EL (cell line): Measurements from ENCODE around the gene HSD17B4.
"Not testable (repeated sequence)": the region's sequence is repeated elsewhere in the genome, so short reads cannot be mapped to it uniquely, and the experiment has no call there.

Experiments
- DNase-seq: peaks from one replicate; pipeline ENCODE4 v3.0.0-alpha.2; 2016

Gene HSD17B4

GRCh38 chr5:119435436-119436132 is 16.7 kb upstream of the HSD17B4 start:
- peak; percentile 50 for DNase-seq

DNA sequence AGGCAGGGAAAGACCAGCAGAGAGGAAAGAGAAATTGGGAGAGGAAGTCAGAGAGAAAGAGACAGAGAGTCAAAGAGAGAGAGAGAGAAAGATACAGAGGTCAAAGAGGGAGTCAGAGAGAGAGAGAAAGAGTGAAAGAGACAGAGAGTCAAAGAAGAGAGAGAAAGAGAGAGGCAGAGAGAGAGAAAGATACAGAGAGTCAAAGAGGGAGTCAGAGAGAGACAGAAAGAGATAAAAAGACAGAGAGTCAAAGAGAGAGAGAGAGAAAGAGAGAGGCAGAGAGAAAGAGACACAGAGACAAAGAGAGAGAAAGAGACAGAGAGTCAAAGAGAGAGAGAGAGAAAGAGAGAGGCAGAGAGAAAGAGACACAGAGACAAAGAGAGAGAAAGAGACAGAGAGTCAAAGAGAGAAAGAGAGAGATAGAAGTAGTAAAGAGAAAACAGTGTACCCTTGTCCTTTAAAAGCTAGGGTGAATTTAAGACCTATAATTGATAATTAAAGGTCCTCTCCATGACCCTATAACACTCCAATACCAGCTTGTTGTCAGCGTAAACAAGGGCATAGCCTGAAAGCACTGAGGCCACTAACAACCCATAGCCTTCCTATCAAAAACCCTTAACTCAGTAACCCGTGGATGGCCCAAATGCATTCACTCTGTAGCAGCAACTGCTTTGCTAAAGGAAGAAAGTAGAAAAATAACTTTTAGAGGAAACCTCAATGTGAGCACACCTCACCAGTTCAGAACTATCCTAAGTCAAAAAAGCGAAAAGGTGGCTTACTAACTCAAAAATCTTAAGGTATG is 14.3 kb upstream of the HSD17B4 start:
- not testable (repeated sequence) for DNase-seq

DNA sequence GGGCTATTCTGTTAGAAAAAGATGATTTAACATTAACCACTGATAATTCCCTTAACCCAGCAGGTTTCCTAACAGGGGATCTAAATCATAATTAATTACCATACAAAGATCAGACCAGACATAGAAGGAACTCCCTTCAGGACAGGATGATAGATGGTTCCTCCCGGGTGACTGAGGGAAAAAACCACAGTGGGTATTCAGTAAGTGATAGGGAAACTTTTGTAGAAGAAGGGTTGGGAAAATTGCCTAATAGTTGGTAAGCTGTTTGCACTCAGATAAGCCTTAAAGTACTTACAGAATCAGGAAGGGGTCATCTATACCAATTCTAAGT is 13.7 kb upstream of the HSD17B4 start:
- not testable (repeated sequence) for DNase-seq

DNA sequence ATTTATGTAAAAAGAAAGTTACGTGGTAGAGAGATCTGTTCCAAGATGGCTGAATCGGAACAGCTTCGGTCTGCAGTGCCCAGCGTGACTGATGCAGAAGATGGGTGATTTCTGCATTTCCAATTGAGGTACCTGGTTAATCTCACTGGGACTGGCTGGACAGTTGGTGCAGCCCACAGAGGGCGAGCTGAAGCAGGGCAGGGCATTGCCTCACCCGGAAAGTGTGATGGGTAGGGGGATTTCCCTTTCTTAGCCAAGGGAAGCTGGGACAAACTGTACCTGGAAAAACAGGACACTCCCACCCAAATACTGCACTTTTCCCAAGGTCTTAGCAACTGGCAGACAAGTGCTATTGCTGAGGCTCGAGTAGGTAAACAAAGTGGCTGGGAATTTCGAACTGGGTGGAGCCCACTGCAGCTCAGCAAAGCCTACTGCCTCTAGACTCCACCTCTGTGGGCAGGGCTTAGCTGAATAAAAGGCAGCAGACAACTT is 13.1 kb upstream of the HSD17B4 start:
- DNase-seq: no peak

GRCh38 chr5:119439632-119440031 is 12.7 kb upstream of the HSD17B4 start:
- DNase-seq: not testable (repeated sequence)

DNA sequence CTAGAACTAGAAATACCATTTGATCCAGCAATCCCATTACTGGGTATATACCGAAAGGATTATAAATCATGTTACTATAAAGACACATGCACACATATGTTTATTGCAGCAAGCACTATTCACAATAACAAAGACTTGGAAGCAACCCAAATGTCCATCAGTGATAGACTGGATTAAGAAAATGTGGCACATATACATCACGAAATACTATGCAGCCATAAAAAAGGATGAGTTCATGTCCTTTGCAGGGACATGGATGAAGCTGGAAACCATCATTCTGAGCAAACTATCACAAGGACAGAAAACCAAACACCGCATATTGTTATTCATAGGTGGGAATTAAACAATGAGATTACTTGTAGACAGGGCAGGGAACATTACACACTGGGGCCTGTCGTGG is 7.7 kb upstream of the HSD17B4 start:
- DNase-seq: not testable (repeated sequence)

GRCh38 chr5:119445544-119445943 is 6.8 kb upstream of the HSD17B4 start:
- no peak for DNase-seq

GRCh38 chr5:119449882-119450281 is 2.4 kb upstream of the HSD17B4 start:
- DNase-seq: no peak

GRCh38 chr5:119450627-119451026 is 1.7 kb upstream of the HSD17B4 start:
- not testable (repeated sequence) for DNase-seq

DNA sequence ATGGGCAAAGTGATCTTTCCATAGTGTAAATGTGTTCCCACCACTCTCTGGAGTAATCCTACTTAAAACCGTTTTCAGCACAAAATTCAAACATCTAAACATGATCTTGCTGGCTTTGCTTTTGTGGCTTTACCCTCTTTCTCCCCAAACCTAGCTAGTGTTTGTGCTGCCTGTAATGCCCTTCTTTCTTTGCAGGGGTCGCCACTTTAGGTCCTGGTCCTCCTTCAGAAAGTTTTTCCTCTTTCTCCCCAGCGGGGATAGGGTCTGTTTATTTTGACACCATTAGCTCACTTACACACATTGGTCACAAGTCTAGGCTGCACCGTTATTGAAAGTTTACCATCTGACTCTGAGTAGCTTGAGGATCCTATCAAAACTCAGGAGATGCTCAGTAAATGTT is 736 bp upstream of the HSD17B4 start:
- DNase-seq: no peak

GRCh38 chr5:119452060-119452372 is 281 bp upstream of the HSD17B4 start:
- no peak for DNase-seq

- peak; percentile 24 for DNase-seq
Observed at GRCh38 chr5:119453040-119453373, 710 bp downstream of the HSD17B4 start.

GRCh38 chr5:119454171-119454570 is 1.9 kb downstream of the HSD17B4 start:
- DNase-seq: no peak

DNA sequence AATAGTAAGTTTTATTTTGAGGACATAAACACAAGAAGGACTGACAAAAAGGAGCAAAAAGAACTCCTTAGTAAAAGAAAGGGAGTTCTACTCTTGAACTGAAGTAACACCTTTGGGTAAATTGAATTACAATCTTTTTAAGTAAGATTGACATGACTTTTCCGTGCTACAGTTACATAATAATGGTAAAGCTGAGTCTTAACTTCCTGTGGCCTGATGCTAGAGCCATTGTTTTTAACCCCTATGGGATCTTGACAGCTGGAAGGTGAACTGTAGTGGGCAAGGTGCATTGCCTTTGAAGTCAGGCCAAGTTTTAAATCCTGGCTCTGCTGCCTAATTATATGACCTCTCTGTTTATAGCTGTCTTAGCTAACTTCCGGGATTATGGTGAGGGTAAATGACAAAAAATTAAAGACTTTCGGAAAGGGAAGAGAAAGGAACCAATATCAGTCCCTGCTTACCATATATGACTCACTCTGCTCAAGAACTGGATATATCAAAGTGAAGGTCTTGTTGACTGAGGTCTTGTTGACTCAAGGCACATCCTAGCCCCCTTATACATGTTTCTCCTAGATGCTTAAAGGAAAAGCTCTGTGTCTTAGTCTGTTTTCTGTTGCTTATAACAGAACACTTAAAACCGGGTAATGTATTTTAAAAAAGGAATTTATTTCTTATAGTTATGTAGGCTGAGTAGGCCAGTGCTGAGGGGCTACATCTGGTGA is 6.8 kb downstream of the HSD17B4 start:
- no peak for DNase-seq

GRCh38 chr5:119465640-119466039 is 13.3 kb downstream of the HSD17B4 start:
- DNase-seq: no peak

DNA sequence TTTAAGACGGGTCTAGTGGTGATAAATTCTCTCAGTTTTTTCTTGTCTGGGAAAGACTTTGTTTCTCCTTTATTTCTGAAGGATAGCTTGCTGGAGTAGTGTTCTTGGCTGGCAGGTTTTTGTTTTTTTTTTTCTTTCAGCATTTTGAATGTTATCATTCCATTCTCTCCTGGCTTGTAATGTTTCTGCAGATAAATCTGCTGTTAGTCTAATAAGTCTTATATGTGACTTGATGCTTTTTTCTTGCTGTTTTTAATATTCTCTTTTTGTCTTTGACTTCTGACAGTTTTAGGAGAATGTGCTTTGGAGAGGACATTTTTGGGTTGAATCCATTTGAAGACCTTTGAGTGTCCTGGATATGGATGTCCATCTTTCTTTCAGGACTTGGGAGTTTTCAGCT is 16.0 kb downstream of the HSD17B4 start:
- DNase-seq: no peak

DNA sequence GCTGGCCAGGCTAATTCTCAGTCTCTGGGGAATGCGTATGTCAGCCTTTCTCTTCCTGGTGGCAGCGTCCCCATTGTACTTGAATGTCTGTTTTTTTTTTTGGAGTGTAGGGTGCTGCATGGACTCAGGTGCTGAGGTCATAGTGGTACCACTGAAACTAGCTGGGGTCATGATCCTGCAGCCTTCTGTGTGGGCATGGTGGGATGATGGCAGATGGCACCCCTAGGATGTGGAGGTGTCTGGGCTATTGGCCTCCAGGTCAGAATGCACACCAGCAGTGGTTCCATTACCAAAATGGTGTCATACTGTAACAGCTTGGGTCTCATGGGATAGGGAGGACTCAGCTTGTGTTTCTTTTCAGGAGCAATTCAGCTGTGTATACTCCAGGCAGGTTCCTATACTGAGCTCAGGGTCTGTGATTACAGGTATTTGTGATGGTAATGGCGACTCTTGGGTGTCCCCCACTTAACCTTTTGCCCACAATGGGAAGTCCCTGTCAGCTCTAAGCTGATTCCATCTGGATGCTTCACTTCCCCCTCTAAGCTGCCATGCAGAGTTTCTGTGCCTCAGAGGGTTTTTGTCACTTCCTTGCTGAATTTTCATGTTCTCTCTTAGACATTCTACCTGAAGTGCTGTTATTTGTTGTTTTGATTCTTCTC is 17.9 kb downstream of the HSD17B4 start:
- DNase-seq: no peak

GRCh38 chr5:119470851-119471451 is 18.7 kb downstream of the HSD17B4 start:
- peak; percentile 39 for DNase-seq

DNA sequence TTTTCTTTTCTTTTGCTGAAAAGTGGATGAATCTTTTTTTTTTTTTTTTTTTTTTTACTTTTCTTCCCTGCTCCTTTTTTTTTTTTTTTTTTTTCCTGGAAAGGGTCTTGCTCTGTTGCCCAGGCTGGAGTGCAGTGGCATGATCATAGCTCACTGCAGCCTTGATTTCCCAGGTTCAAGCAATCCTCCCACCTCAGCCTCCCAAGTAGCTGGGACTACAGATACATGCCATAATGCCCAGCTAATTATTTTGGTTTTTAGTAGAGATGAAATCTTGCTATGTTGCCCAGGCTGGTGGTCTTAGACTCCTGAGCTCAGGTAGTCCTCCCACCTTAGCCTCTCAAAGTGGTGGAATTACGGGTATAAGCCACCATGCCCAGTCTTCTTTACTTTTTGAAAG is 20.9 kb downstream of the HSD17B4 start:
- DNase-seq: no peak

DNA sequence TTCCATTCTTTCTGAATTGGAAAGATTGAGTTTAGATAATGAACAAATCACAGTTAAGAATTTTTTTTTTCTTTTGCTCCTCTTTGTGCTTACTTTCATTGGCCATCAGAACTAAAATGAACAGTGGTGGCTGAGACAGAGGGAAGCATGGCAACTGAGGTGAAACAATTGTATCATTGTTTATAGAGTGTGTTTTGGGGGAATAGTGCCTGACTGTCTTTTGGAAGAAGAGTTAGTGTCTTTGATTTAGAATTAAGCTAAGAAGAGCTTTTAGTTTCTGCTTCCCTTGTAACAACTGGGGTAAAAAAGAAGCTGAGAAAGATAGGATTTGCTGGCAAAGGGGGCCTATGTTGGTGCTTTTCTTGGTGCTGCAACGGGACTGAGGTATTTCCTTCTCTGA is 24.0 kb downstream of the HSD17B4 start:
- DNase-seq: no peak

GRCh38 chr5:119478781-119479180 is 26.5 kb downstream of the HSD17B4 start:
- DNase-seq: peak; percentile 10

DNA sequence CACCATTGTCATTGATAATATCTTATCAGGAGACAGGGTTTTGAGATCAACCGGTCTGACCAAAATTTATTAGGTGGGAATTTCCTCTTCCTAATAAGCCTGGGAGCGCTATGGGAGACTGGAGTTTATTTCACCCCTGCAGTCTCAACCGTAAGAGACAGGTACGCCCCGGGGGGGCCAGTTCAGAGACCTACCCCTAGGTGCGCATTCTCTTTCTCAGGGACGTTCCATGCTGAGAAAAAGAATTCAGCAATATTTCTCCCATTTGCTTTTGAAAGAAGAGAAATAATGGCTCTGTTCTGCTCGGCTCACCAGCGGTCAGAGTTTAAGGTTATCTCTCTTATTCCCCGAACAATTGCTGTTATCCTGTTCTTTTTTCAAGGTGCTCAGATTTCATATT is 28.3 kb downstream of the HSD17B4 start:
- DNase-seq: not testable (repeated sequence)

DNA sequence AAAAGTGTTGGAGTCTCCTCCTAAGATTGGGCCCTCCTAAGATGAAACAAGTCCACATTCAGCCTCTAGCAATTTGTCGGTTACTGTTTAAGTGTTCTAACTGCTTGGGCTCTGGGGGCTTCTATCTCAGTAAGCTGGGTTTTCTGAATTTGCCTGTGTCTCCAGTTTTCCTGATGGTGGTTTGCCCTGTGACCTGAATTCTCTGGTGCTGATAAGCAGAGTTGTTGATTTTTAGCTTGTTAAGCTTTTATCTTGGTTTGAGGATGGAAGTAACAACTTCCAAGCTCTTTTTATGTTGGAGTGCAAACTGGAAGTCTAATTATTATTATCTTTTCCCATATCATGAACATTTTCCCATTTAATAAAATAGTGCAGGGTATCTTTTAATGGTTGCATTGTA is 30.9 kb downstream of the HSD17B4 start:
- DNase-seq: no peak
